Large intestine (tissue), 3 donors: ENCODE results near the gene SURF4. TPM values are rescaled to one million over a fixed set of nuclear protein-coding genes. Genes with fewer than 3 reads are reported as not detected.

Experiments used
- DNase-seq, 2 donors: peaks; one replicate each; pipeline versions ENCODE4 v3.0.0 to v3.0.0-alpha.2; 2013
- H3K27ac ChIP-seq: one replicate; pipeline ENCODE4 v1.5.1; 2013; ENCODE audit warnings: low read length
- H3K27me3 ChIP-seq: 2 replicates; pipeline ENCODE4 v1.6.1; 2013; ENCODE audit warnings: low read length; ENCODE audit not compliant: control insufficient read depth, insufficient read depth
- H3K36me3 ChIP-seq: 2 replicates; pipeline ENCODE4 v1.6.1; 2013; ENCODE audit warnings: low read length; ENCODE audit not compliant: control insufficient read depth, insufficient read depth
- H3K4me1 ChIP-seq: one replicate; pipeline ENCODE4 v1.6.1; 2013; ENCODE audit warnings: low read length; ENCODE audit not compliant: control insufficient read depth, insufficient read depth
- H3K4me3 ChIP-seq: one replicate; pipeline ENCODE4 v1.5.1; 2013; ENCODE audit warnings: low read length
- H3K9me3 ChIP-seq: one replicate; pipeline ENCODE4 v1.6.1; 2013; ENCODE audit warnings: mild to moderate bottlenecking, low read depth, low read length, moderate library complexity; ENCODE audit not compliant: control insufficient read depth
- WGBS: methylation state at CpG from one replicate; pipeline ENCODE4 v1.1.5; 2013; ENCODE audit warnings: low lambda C conversion rate; ENCODE audit not compliant: insufficient coverage; 5-methylcytosine and 5-hydroxymethylcytosine counted together
- polyA plus RNA-seq: library from polyadenylated mRNA; unstranded; fragments of 120-200 nt; gene quantifications from one replicate; pipeline ENCODE4 v1.2.1, GENCODE V29; 2013

The SURF4 gene
- polyA plus RNA-seq, 1 donor: 232 TPM

DNA sequence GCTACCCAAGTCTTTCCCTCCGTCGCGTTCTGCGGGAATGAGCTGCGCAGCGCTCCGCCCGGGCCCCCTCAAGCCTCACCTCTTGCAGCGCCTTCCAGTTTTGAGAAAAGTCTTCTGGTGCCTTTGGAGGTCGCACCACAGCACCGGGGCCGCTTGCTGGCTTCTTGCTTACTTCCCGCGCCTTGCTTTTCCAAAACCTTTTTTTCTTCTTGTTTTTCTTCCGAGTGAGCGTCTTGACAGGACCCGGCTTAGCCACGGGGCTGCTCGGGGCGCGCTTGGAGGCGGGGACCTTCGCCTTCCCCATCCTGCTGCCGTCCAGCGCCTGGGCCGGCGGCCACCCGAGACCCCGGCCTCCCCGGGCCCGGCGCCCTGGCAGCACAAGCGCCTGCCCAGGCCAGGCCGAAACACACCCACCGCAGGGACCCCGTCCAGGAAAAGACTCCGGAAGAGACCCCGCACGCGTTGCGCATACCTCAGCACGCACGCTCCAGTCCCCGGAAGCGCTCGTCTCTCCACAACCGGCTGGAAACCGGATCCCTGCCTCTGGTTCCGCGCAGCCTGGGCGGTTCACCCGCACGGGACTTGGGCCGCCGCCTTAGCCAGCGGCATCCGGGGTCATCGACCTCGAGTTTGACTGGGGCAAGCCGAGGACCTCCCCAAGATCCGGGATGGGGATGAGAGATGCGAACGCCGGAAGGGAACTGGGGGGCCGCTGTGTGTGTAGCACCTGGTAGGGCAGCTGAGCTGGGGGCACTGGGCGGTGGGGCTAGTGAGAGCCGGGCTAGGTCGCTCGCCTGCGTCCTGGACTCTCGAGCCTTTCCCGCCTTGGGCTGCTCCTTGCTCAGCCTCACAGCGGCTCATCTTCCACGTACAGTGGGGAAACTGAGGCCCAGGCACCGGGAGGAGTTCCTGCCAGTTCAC, 41.9 kb upstream of the SURF4 start, which contains the start of gene REXO4:
Gene REXO4, minus strand, starts transcription at position 470 of the 921 bp plus-strand sequence. Its CDS starts 166 bp downstream, at position 304.
- no CpG with 5 or more reads among the region's 75 CpGs for WGBS

DNA sequence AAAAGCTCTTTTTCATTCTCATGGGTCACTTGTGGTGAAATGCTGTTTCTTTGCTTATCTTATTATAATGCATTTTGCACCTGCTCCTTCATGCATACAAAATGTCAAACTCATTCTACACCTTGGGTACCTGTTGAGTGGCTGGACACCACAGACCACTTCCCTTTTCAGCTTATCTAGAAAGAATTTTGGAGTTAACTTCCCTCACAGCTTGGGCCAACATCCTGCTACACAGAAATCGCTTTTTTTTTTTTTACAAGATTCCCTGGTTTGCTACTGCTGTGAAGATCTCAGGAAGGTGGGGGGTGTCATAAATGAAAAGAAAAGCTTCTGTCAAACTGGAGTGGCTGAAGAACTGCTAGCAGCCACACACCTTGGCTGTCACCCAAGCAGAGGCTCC, 39.3 kb upstream of the SURF4 start:
- Histone ChIP-seq H3K27ac (no peak overlapping the region), H3K9me3 (no peaks in the 10 kb centered on the region), H3K36me3 (peaks cover 50% of the 10 kb centered on the region), H3K4me3 (no peak overlapping the region), H3K4me1 (peaks cover 8% of the 10 kb centered on the region), H3K27me3 (no peaks in the 10 kb centered on the region)
- no peak for DNase-seq
- WGBS: no CpG with 5 or more reads among the region's 1 CpG

More for the DNA sequence above, 41.9 kb upstream of the SURF4 start, which contains the start of gene REXO4:
- H3K9me3 ChIP-seq: no peaks in the 10 kb centered on the region
- H3K4me3 ChIP-seq: peak within 1 kb of the TSS; percentile 71
- peak; percentile 74 to 93 for DNase-seq
- H3K27me3 ChIP-seq: no peaks in the 10 kb centered on the region
- H3K36me3 ChIP-seq: peaks cover 26% of the 10 kb centered on the region
- H3K4me1 ChIP-seq: peaks cover 8% of the 10 kb centered on the region
- peak within 1 kb of the TSS; percentile 96 for H3K27ac ChIP-seq

DNA sequence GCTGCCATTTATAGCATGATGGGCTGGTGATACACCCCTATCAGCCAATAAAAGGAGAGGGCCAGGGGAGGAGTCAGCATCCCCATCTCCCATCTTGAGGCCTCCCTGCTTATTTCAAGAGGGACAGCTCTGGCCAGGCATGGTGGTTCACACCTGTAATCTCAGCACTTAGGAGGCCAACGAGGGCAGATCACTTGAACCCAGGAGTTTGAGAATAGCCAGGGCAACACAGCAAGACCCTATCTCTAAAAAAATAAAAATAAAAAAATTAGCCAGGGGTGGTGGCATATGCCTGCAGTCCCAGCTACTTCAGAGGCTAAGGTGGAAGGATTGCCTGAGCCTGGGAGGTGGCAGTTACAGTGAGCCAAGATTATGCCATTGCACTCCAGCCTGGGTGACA, 32.2 kb upstream of the SURF4 start:
- H3K27ac ChIP-seq: no peak overlapping the region
- no peaks in the 10 kb centered on the region for H3K4me1 ChIP-seq
- H3K27me3 ChIP-seq: no peaks in the 10 kb centered on the region
- H3K36me3 ChIP-seq: peaks cover 78% of the 10 kb centered on the region
- no peak for DNase-seq
- H3K9me3 ChIP-seq: no peaks in the 10 kb centered on the region
- H3K4me3 ChIP-seq: no peak overlapping the region
- no CpG with 5 or more reads among the region's 1 CpG for WGBS

DNA sequence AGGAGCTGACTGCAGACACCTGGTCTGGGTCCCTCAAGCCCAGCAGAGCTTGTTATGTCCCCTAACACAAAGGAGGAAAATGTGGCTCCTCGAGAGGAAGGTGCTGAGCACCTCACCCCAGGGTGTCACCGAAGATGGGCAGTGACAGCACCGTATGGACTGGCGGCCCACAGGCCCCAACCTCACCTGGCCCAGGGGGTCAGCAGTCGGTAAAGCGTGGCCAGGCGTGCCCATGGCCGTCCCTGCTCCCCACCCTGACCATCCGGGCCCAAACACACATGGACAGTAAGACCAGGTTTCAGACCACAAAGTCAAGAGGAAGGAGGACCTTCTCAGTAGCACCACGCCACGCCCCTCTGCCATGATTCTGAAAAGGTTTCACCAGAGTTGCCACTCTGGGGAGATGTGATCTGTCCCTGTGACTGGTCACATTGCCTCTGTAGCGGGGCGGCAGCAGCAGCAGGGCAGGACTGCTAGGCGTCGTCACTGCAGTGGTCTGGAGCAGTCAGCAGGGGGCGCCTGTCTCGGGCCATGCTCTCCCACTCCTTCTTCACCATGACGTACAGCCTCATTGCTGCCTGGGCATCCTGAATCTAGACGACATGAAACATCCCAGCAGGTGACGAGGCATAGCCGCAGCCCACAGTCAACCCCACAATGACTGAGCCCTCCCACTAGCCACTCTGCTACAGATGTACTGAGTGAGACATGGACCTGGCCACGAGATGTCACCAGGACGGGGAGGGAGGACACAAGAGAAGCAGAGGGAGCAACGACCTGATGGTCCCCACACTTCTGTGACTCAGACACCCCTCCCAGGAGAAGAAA, 30.8 kb upstream of the SURF4 start:
- no peak overlapping the region for H3K4me3 ChIP-seq
- no peaks in the 10 kb centered on the region for H3K27me3 ChIP-seq
- no peak overlapping the region for H3K27ac ChIP-seq
- H3K9me3 ChIP-seq: no peaks in the 10 kb centered on the region
- H3K4me1 ChIP-seq: no peaks in the 10 kb centered on the region
- peak; percentile 66 for DNase-seq
- no CpG with 5 or more reads among the region's 24 CpGs for WGBS
- H3K36me3 ChIP-seq: peaks cover 69% of the 10 kb centered on the region

DNA sequence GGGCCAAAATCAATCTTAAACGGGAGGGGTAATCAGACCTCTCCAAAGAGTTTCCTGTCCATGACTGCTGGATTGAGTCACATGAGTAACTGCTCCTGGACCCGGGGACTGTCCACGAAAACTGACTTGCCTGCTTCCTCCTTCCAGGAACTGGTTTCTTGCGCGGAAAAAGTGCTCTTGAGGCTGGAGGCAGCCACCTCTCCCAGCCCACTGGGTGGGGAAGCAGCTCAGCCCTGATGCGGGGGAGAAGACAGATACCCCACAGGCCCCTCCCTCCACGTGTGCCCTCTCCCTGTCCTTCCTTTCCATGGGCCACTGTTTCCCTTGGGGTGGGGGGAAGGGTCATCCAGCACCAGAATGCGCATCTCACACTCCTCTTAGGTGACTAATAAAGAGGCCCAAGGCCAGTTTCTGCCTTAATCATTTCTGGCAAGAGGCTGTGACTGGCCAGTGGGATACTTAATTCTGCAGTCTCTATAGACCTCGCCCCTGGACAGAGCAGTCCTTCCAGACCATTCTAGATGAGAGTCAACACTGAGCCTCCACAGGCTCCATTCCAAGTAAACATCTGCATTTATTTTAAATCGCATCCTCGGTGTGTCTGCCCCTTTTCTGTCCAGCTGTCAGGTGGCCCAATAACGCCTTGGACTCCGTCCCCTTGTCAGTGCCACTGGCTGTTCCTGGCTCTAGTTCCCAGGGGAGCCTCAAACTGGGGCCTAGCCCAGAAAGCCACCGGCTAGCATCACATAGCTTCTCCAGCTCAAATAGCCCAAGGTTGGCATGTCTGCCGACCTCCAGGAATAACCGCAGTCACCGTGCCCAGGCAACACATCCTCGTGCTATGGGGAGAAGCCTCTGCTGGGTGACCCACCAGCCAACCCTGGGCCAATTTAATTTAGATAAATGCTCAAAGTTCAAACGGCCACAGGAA, 29.9 kb upstream of the SURF4 start:
- 100% methylated on average over 1 of the region's 19 CpGs for WGBS
- no peak overlapping the region for H3K4me3 ChIP-seq
- H3K27me3 ChIP-seq: no peaks in the 10 kb centered on the region
- no peaks in the 10 kb centered on the region for H3K9me3 ChIP-seq
- H3K4me1 ChIP-seq: no peaks in the 10 kb centered on the region
- DNase-seq: no peak
- H3K27ac ChIP-seq: no peak overlapping the region
- peaks cover 62% of the 10 kb centered on the region for H3K36me3 ChIP-seq

DNA sequence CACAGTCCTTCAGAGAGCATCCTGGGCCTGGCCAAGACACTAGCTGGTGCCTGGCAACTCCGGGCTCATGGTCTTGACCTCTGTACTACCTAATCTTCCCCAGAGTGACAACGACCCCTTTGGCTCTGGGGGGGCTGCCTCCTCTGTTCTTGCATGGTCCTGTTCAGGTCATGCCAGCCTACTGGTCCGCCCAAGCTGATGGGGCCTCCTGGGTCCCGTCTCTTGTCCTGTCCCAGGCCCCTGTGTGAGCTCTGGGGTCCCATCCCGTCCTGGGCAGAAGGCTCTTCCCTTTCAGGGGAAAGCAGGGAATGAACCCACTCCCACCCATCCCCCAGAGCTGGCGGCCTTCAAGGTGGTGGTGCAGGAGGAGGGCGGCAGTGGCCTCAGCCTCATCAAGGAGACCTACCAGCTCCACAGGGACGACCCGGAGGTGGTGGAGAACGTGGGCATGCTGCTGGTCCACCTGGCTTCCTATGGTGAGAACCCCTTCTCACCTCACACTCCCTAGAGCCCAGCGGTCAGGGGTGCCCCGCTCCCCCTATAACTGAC, 28.7 kb upstream of the SURF4 start:
- Histone ChIP-seq H3K4me1 (no peaks in the 10 kb centered on the region), H3K9me3 (no peaks in the 10 kb centered on the region), H3K4me3 (no peak overlapping the region), H3K27ac (no peak overlapping the region), H3K36me3 (peaks cover 53% of the 10 kb centered on the region), H3K27me3 (no peaks in the 10 kb centered on the region)
- no CpG with 5 or more reads among the region's 12 CpGs for WGBS
- no peak for DNase-seq

DNA sequence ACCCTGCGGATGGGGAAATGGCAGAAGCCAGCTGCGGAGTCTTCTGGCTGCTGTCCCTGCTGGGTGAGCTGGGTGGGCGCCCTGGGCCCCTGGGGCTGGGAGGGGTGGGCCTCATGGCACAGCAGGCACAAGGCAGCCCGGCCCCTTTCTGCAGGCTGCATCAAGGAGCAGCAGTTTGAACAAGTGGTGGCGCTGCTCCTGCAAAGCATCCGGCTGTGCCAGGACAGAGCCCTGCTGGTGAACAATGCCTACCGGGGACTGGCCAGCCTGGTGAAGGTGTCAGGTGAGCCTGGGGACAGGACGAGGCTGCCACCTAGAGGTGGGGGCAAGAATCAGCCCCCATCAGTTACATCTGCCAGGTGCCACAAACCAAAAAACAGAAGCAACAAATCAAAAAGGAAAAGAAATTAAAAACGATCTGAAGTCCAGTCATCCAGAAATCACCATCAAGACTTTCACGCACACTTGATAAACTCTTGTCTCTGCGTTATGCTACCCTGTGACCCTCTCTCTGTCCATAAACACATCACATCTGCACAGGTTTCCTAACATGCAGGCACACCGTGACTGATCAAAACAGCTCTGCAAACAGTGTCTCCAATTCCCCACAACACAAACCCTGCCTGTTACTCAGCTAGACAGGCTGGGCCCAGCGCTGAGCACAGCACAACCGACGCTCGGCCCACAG, 28.1 kb upstream of the SURF4 start:
- H3K4me1 ChIP-seq: peaks cover 3% of the 10 kb centered on the region
- no peak overlapping the region for H3K27ac ChIP-seq
- H3K36me3 ChIP-seq: peaks cover 53% of the 10 kb centered on the region
- DNase-seq: no peak
- H3K9me3 ChIP-seq: no peaks in the 10 kb centered on the region
- no CpG with 5 or more reads among the region's 16 CpGs for WGBS
- H3K4me3 ChIP-seq: no peak overlapping the region
- H3K27me3 ChIP-seq: no peaks in the 10 kb centered on the region

DNA sequence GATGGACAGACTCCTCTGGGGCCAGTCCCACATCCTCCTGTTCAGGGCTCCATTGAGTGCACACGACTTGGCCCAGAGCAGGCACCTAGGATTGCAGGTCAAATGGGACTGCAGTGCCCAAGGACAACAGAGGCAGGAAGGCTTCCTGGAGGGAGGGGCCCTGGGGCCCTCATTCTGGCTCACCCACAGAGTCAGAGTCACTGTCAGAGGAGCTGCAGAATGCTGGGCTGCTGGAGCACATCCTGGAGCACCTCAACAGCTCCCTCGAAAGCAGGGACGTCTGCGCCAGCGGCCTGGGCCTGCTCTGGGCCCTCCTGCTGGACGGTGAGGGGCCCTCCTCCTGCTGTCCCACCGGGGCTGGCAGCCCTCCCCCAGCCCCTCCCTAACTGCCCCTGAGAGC, 26.8 kb upstream of the SURF4 start:
- H3K9me3 ChIP-seq: no peaks in the 10 kb centered on the region
- no peak overlapping the region for H3K27ac ChIP-seq
- no CpG with 5 or more reads among the region's 7 CpGs for WGBS
- H3K27me3 ChIP-seq: no peaks in the 10 kb centered on the region
- DNase-seq: no peak
- peaks cover 43% of the 10 kb centered on the region for H3K36me3 ChIP-seq
- H3K4me3 ChIP-seq: no peak overlapping the region
- peaks cover 3% of the 10 kb centered on the region for H3K4me1 ChIP-seq

DNA sequence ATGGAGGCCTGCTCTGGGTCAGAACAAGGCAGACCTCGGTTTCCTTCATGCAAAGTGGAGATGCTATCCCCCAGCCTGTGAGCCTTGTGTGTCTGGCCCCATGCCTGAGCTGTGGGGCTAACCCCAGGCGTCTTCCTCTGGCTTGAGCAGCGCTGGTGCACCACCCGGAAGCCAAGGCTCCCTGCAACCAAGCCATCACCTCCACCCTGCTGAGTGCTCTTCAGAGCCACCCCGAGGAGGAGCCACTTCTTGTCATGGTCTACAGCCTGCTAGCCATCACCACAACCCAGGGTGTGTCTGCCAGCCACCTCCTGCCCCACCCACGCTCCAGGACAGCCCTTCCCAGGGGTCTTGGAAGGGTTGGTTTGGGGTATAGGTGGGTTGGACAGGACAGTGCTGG, 25.7 kb upstream of the SURF4 start:
- no CpG with 5 or more reads among the region's 6 CpGs for WGBS
- no peak for DNase-seq
- H3K4me1 ChIP-seq: peaks cover 6% of the 10 kb centered on the region

More for the DNA sequence above, 25.7 kb upstream of the SURF4 start:
- Histone ChIP-seq H3K27me3 (peaks cover 11% of the 10 kb centered on the region), H3K4me3 (no peak overlapping the region), H3K9me3 (no peaks in the 10 kb centered on the region), H3K36me3 (peaks cover 32% of the 10 kb centered on the region), H3K27ac (no peak overlapping the region)
